NCI-H524 (cell line): Measurements from ENCODE around the gene RHNO1.

Source experiments
- DNase-seq, 2 experiments: peaks; one replicate each; lab custom pipeline; 2025; lab: John Stamatoyannopoulos, UW

RHNO1 gene

GRCh38 chr12:2902272-2902880 lies 25.4 kb downstream of the RHNO1 start:
- no peak for DNase-seq

- no peak for DNase-seq
These were observed 27.2 kb downstream of the RHNO1 start for GRCh38 chr12:2904260-2904659.

GRCh38 chr12:2912216-2912575 lies 35.2 kb downstream of the RHNO1 start:
- no peak for DNase-seq

DNA sequence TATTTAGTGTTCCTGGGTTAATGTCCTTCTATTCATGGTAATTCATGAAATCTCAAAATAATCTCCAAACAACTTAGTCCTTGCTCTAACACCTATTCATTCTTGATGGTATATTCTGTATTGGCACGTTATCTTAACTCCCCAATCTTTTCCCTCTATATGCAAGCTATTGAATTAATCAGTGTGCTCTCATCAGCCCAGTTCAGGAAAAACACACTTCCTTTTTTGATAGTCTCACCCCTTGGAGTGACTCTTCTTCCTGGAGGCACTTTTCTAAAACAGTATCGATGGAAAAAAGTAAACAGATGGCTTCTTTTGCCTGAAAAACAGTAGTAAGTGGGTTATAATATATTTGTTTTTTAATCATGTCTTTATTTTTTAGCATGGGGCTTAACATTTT lies 42.2 kb downstream of the RHNO1 start:
- no peak for DNase-seq

DNA sequence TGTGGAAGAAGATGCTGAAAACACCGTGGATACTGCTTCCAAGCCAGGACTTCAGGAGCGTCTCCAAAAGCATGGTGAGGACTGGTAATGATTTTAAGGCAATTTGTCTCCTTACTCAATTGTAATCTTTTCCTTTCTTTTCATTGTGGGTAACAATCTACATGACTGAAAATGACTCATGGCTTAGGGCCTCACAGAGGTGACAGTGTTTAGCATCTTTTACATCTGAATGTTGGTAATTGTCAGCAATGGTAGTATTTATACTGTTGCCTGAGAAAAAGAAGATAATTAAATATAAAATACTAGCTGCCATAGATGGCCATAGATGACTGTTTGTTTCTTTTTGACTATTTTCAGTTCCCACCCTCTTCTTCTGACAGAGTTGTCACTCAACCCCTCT lies 45.3 kb downstream of the RHNO1 start:
- no peak for DNase-seq

DNA sequence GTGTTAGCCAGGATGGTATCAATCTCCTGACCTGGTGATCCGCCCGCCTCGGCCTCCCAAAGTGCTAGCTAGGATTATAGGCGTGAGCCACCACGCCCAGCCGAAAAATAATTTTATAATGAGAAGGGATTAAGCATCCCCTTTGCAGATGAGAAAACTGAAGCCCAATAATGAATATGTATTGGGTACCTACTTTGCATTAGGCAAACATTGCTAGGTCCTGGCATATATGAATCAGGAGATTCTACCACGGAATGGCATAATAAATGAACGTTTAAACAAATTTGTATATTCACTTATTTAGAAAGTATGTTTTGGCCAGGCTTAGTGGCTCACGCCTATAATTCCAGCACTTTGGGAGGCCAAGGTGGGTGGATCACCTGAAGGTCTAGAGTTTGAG lies 46.0 kb downstream of the RHNO1 start:
- DNase-seq, result no peak

- no peak for DNase-seq
These were observed 47.0 kb downstream of the RHNO1 start for GRCh38 chr12:2924019-2924418.

- DNase-seq, result no peak
These were observed 48.4 kb downstream of the RHNO1 start for GRCh38 chr12:2925322-2925995.

GRCh38 chr12:2930865-2931264 lies 53.8 kb downstream of the RHNO1 start:
- no peak for DNase-seq

- no peak for DNase-seq
These were observed 56.6 kb downstream of the RHNO1 start for GRCh38 chr12:2933586-2933985.

- DNase-seq, result no peak
These were observed 57.3 kb downstream of the RHNO1 start for GRCh38 chr12:2934371-2934770.

- DNase-seq, result no peak
These were observed 59.3 kb downstream of the RHNO1 start for GRCh38 chr12:2936301-2936700.

- no peak for DNase-seq
These were observed 60.5 kb downstream of the RHNO1 start for GRCh38 chr12:2937500-2937899.
